Lower lobe of right lung (tissue), 2 donors: ENCODE measurements around the gene AOPEP. TPM values are rescaled to one million over a fixed set of nuclear protein-coding genes. Genes with fewer than 3 reads are reported as not detected.

Experiments used
- ATAC-seq, 2 donors: fragments of 200-7000 bp; cut with Tn5 transposase; one replicate each; pipeline ENCODE4 v1.9.1; 2020 to 2022; ENCODE audit warnings: mild to moderate bottlenecking in 2 of 2, moderate library complexity in 2 of 2
- DNase-seq: peaks from one replicate; pipeline ENCODE4 v3.0.0-alpha.2; 2020
- H3K27ac ChIP-seq: fragments of 200-600 bp; one replicate; pipeline ENCODE4 v1.8.0; 2022
- H3K27me3 ChIP-seq: fragments of 200-600 bp; one replicate; pipeline ENCODE4 v1.8.0; 2022; ENCODE audit warnings: low read depth
- H3K36me3 ChIP-seq: fragments of 200-600 bp; one replicate; pipeline ENCODE4 v1.8.0; 2022; ENCODE audit warnings: mild to moderate bottlenecking
- H3K4me1 ChIP-seq: fragments of 200-600 bp; one replicate; pipeline ENCODE4 v1.8.0; 2022
- H3K4me3 ChIP-seq: fragments of 200-600 bp; one replicate; pipeline ENCODE4 v1.8.0; 2022; ENCODE audit warnings: mild to moderate bottlenecking
- H3K9me3 ChIP-seq: fragments of 200-600 bp; one replicate; pipeline ENCODE4 v1.8.0; 2022
- intact Hi-C: fragments of 100-400 bp; cut with DNase I; formaldehyde crosslinking; loops from one replicate; pipeline ENCODE4 v1.11.0; 2022
- total RNA-seq: library from RNA; stranded (reverse); fragmentation: NEBNext Ultra II Directional; extraction: Animal tissue kit (Norgen Biotek cat#: 25700); gene quantifications from one replicate; pipeline ENCODE4 v1.2.1, GENCODE V29; 2021
- TF ChIP-seq, protein P1 (sequence below): fragments of 200-600 bp; IDR thresholded peaks from one replicate; pipeline ENCODE4 v1.8.0; 2022; ENCODE audit warnings: antibody characterized with exemption, mild to moderate bottlenecking
- donor health status: DM: no; HTN: yes; CAD: no; lungs with severe emphysema.

AOPEP gene
- total RNA-seq, 1 donor from 2014 or later: 63.7 TPM

DNA sequence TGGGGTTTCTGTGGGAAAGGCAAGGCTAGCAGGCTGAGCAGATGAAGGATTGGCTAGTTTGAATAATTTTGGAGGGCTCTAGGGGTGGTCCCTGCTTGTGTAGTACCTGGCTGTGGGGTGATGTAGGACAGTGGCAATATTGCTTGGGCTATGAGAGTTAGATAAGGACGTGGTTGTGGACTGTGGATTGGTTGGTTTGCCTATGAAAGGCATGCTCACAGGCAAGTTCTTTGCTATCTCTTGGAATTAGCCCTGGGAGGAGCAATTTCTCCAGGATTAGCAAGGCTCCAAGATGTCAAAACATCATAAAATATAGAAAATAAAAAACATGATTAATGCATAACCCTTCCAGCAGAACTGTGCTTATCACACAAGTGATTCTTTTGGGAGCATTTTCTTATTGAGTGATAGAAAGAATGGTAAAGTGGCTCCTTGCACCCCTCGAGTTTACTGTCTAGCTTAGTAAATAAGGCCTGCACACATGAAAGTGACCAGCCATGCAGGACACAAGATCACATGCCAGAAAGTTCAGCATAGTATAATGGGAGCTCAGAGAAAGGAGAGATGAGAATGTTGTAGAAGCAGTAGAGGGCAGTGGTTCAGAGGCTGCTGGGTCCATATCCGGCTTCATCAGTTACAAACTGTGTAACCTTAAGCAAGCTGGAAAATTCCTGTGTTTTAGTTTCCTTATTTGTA is 13.8 kb downstream of the AOPEP start:
- TF ChIP-seq, protein P1, sequence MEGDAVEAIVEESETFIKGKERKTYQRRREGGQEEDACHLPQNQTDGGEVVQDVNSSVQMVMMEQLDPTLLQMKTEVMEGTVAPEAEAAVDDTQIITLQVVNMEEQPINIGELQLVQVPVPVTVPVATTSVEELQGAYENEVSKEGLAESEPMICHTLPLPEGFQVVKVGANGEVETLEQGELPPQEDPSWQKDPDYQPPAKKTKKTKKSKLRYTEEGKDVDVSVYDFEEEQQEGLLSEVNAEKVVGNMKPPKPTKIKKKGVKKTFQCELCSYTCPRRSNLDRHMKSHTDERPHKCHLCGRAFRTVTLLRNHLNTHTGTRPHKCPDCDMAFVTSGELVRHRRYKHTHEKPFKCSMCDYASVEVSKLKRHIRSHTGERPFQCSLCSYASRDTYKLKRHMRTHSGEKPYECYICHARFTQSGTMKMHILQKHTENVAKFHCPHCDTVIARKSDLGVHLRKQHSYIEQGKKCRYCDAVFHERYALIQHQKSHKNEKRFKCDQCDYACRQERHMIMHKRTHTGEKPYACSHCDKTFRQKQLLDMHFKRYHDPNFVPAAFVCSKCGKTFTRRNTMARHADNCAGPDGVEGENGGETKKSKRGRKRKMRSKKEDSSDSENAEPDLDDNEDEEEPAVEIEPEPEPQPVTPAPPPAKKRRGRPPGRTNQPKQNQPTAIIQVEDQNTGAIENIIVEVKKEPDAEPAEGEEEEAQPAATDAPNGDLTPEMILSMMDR: no peak
- no peak overlapping the region for H3K27ac ChIP-seq
- intact Hi-C loops: no loop called here
- no peak for ATAC-seq
- no peak overlapping the region for H3K4me3 ChIP-seq
- H3K27me3 ChIP-seq: no peaks in the 10 kb centered on the region
- H3K4me1 ChIP-seq: peaks cover 18% of the 10 kb centered on the region
- no peaks in the 10 kb centered on the region for H3K36me3 ChIP-seq
- no peak for DNase-seq
- no peaks in the 10 kb centered on the region for H3K9me3 ChIP-seq

DNA sequence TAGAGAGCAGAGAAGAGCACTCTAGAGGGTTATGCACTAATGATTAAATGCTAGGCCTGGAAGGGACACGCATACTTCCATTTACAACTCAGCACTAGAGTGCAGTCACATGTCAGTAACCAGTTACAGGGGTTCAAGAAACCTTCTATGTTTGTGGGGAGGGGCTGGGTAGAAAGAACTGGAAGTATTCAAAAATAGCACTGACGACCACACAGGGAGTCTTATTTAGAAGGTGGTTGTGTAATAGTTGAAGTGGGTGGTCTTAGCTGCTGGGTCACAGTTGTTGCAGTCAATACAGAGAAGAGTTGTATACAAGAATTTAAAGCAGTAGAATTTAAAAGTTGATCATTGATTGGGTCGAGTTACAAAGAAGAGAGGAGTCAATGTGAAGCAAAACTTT is 15.4 kb downstream of the AOPEP start:
- TF ChIP-seq, protein P1: no peak
- DNase-seq (no peak), ATAC-seq (no peak)
- Histone ChIP-seq H3K9me3 (no peaks in the 10 kb centered on the region), H3K4me3 (no peak overlapping the region), H3K4me1 (peaks cover 18% of the 10 kb centered on the region), H3K36me3 (no peaks in the 10 kb centered on the region), H3K27ac (no peak overlapping the region), H3K27me3 (no peaks in the 10 kb centered on the region)
- intact Hi-C loops: no loop called here

DNA sequence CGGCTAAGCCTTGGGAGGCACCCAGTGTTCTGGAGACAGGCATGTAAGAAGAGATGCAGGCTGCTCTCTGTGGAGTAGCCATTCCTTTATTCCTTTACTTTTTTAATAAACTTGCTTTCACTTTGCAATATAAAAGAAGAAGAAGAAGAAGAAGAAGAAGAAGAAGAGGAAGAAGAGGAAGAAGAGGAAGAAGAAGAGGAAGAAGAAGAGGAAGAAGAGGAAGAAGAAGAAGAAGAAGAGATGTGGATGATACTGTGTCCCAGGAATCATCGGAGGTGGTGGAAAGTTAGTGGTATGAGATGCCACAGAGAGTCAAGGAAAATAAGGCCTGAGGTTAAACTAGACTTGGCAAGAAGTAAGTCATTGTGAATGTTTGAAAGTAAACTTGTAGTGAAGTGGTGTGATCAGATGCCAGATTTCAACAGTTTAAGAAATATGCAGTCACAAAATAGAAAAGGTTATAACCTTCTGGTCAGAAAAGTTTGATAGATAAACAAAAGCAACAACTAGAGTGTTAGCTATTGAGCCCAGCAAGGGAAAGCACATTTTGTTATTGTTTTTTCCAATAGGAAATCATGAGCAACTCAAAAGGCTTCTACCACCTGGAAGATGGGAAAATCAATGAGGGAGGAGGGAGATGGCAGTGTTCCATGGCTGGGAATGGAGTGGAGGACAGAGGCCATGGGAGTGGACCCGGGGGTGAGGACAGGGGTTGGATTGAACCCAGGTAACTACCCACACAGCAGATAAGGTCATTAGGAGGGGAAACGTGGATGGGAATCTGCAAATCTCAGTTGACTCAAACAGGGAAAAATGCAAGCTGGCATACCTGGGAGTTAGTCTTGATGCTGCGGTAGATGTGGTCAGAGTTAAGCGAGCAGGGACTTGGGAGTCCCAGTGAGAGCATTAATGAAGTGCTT is 16.8 kb downstream of the AOPEP start:
- no peak overlapping the region for H3K27ac ChIP-seq
- intact Hi-C loops: no loop called here
- no peaks in the 10 kb centered on the region for H3K27me3 ChIP-seq
- H3K4me3 ChIP-seq: no peak overlapping the region
- H3K4me1 ChIP-seq: peaks cover 18% of the 10 kb centered on the region
- TF ChIP-seq, protein P1: no peak
- peak; percentile 51 to 52 for ATAC-seq
- no peaks in the 10 kb centered on the region for H3K36me3 ChIP-seq
- no peaks in the 10 kb centered on the region for H3K9me3 ChIP-seq
- no peak for DNase-seq

DNA sequence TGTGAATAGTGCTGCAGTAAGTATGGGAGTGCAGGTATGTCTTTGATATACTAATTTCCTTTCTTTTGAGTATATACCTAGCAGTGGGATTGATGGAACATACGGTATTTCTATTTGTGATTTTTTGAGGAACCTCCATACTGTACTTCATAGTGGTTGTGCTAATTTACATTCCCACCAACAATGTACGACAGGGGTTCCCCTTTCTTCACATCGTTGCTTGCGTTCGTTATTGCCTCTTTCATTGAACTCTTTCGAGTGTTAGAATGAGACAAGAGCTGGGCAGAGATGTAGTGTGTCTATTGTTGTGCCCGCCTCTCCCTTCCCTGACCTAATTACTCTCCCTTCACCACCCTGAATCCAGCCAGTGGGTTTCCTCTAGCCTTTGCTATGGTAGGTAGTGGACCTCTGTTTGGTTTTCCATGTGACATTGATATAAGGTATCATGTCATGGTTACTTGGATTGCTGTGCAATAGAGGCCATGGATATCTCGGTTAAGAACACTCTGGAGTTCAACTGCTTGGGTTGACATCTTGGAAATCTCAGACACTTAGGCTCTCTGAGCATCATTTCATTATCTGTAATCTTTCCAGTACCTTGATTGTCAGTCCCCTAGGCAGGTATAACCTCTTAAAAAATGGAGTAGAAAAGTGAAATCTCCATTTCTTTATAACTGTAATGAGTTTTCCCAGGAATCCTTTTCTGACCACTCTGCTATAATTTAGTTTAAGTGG is 19.5 kb downstream of the AOPEP start:
- H3K27ac ChIP-seq: no peak overlapping the region
- H3K4me1 ChIP-seq: peaks cover 11% of the 10 kb centered on the region
- no peaks in the 10 kb centered on the region for H3K36me3 ChIP-seq
- peaks cover 11% of the 10 kb centered on the region for H3K9me3 ChIP-seq
- ATAC-seq: no peak
- TF ChIP-seq, protein P1: no peak
- intact Hi-C loops: no loop called here
- no peaks in the 10 kb centered on the region for H3K27me3 ChIP-seq
- no peak for DNase-seq
- H3K4me3 ChIP-seq: no peak overlapping the region

DNA sequence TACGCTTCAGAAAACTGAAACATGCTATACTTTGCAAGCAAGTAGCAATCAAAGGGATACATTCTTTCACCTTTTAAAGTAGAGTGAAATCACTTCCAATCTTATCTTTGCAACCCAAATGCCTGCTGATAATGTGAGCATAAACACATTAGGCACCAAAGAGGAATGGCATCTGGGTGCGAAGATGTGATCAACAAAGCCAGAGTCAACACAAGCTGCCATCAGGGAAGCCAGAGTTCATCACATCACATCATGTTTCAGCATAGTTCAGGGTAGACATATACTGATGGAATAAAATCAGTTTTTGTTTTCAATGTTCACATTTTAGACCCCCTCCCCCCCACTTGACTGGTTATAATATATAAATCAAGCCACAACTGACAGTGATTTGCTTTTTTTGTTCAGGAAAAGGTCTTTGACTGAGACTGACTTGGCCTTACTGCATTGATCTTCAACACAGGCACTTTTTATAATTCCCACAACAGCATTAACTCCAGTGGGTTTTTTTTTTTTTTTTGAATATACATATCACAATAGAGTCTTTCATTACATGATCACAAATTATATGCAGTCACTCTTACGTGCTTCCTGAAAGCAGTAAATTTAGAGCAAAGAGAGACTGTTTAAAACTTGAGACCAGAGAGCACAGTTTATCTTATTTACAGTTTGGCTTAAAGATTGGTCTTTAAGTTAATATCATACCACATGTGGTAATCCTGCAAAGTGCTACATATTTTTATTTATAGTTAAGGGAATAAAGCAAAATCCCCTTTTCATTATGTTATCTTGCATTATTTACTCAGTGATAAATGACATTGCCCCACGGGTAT is 20.3 kb downstream of the AOPEP start:
- Histone ChIP-seq H3K9me3 (peaks cover 11% of the 10 kb centered on the region), H3K4me3 (no peak overlapping the region), H3K27me3 (no peaks in the 10 kb centered on the region), H3K4me1 (peaks cover 11% of the 10 kb centered on the region), H3K36me3 (no peaks in the 10 kb centered on the region), H3K27ac (no peak overlapping the region)
- TF ChIP-seq, protein P1: no peak
- no peak for DNase-seq
- ATAC-seq: no peak
- intact Hi-C loops: no loop called here
